Fibroblast of the aortic adventitia (primary cell): ENCODE results near the gene BAG5. TPM values are rescaled to one million over a fixed set of nuclear protein-coding genes. Genes with fewer than 3 reads are reported as not detected.

Source experiments
- DNase-seq: peaks from one replicate; pipeline ENCODE4 v3.0.0-alpha.2; 2010; ENCODE audit warnings: low read depth
- H3K4me3 ChIP-seq: 2 replicates; pipeline ENCODE4 v1.5.1; 2011; ENCODE audit warnings: low read depth, mild to moderate bottlenecking, control low read depth, low read length, moderate library complexity
- total RNA-seq: library from RNA; depleted of rRNA; stranded (reverse); fragments of >200 nt; gene quantifications from 2 replicates; pipeline ENCODE4 v1.2.3, GENCODE V29; 2012; ENCODE audit warnings: low replicate concordance
- TF ChIP-seq, protein P1 (sequence below): IDR thresholded peaks from 2 replicates; pipeline ENCODE4 v1.5.1; 2011; ENCODE audit warnings: mild to moderate bottlenecking, low read length, control low read depth, inconsistent platforms; ENCODE audit not compliant: insufficient read depth

Gene BAG5
- total RNA-seq, 1 donor: 37.9 TPM

DNA sequence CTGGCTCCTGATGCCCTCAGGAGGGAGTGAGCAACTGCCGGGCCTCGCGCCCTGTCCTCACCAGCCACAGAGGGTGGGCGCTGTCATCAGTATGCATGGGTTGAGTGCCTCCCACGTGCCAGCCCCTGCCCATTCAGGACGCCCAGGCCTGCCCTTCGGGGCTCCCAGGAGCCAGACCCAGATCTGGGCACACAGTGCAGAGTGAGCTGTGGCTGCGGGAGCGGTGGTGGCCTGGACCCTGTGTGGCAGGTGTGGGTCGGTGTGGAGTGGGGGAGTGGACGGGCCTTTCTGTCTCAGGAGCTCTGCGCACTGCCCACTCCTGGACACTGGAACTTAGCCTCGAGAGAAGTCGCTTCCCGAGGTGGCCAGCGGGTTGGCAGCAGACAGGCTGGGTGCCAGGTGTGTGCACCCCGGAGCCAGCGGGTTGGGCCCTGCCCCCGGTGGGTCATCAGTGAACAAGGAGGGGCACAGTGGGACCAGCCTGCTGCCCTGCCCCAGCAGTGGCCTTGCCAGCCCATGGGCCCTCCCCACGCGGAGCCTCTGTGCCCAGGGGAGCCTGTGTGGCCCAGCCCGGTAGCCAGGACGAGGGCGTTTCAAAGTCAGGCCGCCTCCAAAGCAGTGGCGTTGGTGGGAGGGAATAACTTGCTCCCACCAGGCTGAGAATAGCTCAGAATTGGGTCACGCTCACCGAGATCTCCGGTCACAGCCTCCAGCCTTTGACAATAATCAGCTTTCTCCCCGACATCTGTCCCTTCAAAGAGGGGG lies 24.0 kb downstream of the BAG5 start:
- no peak for DNase-seq
- no peak overlapping the region for H3K4me3 ChIP-seq
- TF ChIP-seq, protein P1, sequence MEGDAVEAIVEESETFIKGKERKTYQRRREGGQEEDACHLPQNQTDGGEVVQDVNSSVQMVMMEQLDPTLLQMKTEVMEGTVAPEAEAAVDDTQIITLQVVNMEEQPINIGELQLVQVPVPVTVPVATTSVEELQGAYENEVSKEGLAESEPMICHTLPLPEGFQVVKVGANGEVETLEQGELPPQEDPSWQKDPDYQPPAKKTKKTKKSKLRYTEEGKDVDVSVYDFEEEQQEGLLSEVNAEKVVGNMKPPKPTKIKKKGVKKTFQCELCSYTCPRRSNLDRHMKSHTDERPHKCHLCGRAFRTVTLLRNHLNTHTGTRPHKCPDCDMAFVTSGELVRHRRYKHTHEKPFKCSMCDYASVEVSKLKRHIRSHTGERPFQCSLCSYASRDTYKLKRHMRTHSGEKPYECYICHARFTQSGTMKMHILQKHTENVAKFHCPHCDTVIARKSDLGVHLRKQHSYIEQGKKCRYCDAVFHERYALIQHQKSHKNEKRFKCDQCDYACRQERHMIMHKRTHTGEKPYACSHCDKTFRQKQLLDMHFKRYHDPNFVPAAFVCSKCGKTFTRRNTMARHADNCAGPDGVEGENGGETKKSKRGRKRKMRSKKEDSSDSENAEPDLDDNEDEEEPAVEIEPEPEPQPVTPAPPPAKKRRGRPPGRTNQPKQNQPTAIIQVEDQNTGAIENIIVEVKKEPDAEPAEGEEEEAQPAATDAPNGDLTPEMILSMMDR: no peak

DNA sequence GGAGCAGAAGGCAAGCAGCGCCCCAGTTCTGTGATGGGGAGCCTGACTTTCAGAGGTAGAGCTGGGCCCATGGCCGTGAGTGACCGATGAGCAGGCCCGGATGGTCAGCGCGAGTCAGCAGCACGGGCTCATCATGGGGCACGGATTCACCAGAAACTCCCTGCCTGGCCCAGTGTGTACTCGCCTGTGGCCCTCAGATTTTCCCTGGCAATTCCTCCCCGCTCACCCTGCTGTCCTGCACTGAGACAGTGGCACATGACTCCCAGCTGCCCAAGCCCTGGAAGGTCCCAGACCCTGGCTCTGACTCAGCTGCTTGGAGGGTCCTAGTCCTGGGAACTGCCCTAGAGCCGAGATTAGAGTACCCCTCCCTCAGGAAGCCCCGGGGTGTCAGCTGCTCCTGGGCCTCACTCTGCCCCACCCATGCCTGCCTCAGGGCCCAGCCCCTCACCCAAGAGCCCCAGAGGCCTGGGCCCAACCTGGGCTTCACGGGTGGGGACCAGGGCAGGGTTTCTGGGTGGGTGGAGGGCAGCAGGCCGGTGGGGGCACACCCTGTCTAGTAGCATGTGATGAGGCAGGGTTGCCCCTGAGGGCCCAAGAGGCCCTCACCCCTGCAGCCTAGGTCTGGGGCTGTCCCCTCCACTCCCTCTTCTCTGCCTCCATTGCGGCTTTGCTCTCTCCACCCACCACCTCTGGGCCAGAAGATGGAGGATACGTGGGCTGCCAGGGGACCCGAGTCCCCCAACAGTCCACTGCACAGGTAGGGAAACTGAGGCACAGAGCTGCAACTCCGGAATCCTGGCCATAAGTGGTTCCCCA lies 25.1 kb downstream of the BAG5 start:
- TF ChIP-seq, protein P1: no peak
- no peak overlapping the region for H3K4me3 ChIP-seq
- no peak for DNase-seq

GRCh38 chr14:103536693-103537092 lies 25.8 kb downstream of the BAG5 start:
- TF ChIP-seq, protein P1: no peak
- H3K4me3 ChIP-seq: no peak overlapping the region
- DNase-seq: no peak

DNA sequence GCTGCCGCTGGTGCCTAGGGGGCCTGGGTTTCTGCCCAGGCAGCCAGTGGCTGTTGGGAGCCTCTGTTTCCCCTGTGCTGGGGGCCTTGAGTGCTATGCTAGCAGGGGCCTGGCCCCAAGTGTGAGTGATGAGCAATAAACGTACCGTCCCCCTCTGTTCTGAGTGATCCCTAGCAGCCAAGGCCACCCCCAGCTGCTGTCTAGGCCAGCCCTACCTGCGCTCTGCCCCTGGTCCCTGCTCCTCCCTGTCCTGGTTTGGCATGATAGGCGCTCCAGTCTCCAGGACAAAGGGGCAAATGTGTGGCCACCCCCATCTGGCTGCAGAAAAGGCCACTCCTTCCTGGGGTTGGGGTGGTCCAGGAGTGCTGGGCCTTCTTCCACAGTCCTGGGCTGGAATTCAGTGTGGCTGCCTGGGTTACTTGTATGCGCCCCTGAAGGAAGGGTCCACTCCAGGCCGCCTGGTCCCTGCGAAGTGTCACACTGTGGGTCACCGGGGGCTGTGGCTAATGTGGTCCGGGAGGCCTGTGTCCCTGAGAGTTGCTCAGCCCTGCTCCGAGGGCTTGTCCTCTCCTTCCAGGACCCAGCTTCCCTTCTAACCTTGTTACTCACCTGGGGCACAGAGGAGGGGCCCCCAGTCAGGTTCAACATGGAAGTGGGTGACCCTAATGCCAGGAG lies 26.4 kb downstream of the BAG5 start:
- no peak for DNase-seq
- TF ChIP-seq, protein P1: no peak
- no peak overlapping the region for H3K4me3 ChIP-seq

- no peak for DNase-seq
- no peak overlapping the region for H3K4me3 ChIP-seq
- TF ChIP-seq, protein P1: no peak
Observed at GRCh38 chr14:103535081-103535890, 27.2 kb downstream of the BAG5 start.

DNA sequence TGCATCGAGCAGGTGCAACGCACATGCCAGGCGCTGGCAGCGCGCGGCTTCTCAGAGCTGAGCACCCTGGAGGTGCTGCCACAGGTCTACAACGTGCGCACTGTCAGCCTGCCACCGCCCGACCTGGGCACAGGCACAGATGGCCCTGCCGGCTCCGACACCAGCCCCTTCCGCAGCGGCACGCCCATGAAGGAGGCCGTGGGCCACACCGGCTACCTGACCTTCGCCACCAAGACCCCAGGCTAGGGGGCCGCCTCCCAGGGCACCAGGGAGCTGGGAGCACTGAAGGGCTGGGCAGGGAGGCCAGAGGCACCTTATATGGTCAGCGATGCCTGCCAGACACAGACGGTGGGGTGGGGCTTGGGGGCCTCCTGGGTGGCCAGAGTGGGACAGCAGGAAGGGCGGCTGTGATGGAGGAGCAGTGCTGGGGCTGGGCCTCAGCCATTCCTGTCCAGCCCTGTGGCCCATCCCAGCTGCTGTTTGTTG lies 27.8 kb downstream of the BAG5 start:
- TF ChIP-seq, protein P1: no peak
- DNase-seq: no peak
- no peak overlapping the region for H3K4me3 ChIP-seq
